Muscle layer of duodenum (tissue), 2 donors: Measurements from ENCODE around the gene IL18R1.

ENCODE experiments used
- H3K27ac ChIP-seq: one replicate; pipeline ENCODE4 v1.7.0; 2013; ENCODE audit warnings: mild to moderate bottlenecking, low read length
- H3K27me3 ChIP-seq: one replicate; pipeline ENCODE4 v1.7.0; 2013; ENCODE audit warnings: low read depth, mild to moderate bottlenecking, control low read depth, low read length
- H3K36me3 ChIP-seq, 2 donors: one replicate each; pipeline ENCODE4 v1.7.0; 2013; ENCODE audit warnings: low read length in 2 of 2, control low read depth in 1 of 2, mild to moderate bottlenecking in 1 of 2; ENCODE audit not compliant: insufficient read depth in 2 of 2, control insufficient read depth in 1 of 2
- H3K4me1 ChIP-seq, 2 donors: one replicate each; pipeline ENCODE4 v1.7.0; 2013; ENCODE audit warnings: low read length in 2 of 2, mild to moderate bottlenecking in 2 of 2, control low read depth in 1 of 2, moderate library complexity in 1 of 2; ENCODE audit not compliant: insufficient read depth in 2 of 2, control insufficient read depth in 1 of 2
- H3K4me3 ChIP-seq, 2 donors: one replicate each; pipeline ENCODE4 v1.7.0; 2013; ENCODE audit warnings: low read length in 2 of 2, low read depth in 1 of 2, mild to moderate bottlenecking in 1 of 2
- H3K9me3 ChIP-seq, 2 donors: one replicate each; pipeline ENCODE4 v1.7.0; 2013; ENCODE audit warnings: low read length in 2 of 2, control low read depth in 1 of 2, mild to moderate bottlenecking in 1 of 2; ENCODE audit not compliant: control insufficient read depth in 1 of 2
- donor health status: healthy.

Gene IL18R1

GRCh38 chr2:102396012-102396411 is 40.4 kb downstream of the IL18R1 start:
- Histone ChIP-seq H3K36me3 (no peaks in the 10 kb centered on the region), H3K9me3 (no peaks in the 10 kb centered on the region), H3K4me3 (no peak overlapping the region), H3K4me1 (no peaks in the 10 kb centered on the region), H3K27me3 (no peaks in the 10 kb centered on the region), H3K27ac (no peak overlapping the region)

GRCh38 chr2:102397209-102397608 is 41.6 kb downstream of the IL18R1 start:
- Histone ChIP-seq H3K9me3 (no peaks in the 10 kb centered on the region), H3K4me1 (no peaks in the 10 kb centered on the region), H3K4me3 (no peak overlapping the region), H3K27me3 (no peaks in the 10 kb centered on the region), H3K27ac (no peak overlapping the region), H3K36me3 (no peaks in the 10 kb centered on the region)

GRCh38 chr2:102399499-102400141 is 44.0 kb downstream of the IL18R1 start:
- Histone ChIP-seq H3K27ac (no peak overlapping the region), H3K4me3 (no peak overlapping the region), H3K27me3 (no peaks in the 10 kb centered on the region), H3K9me3 (no peaks in the 10 kb centered on the region), H3K4me1 (no peaks in the 10 kb centered on the region), H3K36me3 (no peaks in the 10 kb centered on the region)

GRCh38 chr2:102401456-102401855 is 45.9 kb downstream of the IL18R1 start:
- Histone ChIP-seq H3K4me3 (no peak overlapping the region), H3K27me3 (no peaks in the 10 kb centered on the region), H3K9me3 (no peaks in the 10 kb centered on the region), H3K4me1 (no peaks in the 10 kb centered on the region), H3K27ac (no peak overlapping the region), H3K36me3 (no peaks in the 10 kb centered on the region)

GRCh38 chr2:102401865-102402264 is 46.3 kb downstream of the IL18R1 start:
- no peaks in the 10 kb centered on the region for H3K36me3 ChIP-seq
- no peaks in the 10 kb centered on the region for H3K9me3 ChIP-seq
- no peak overlapping the region for H3K4me3 ChIP-seq
- H3K4me1 ChIP-seq, result no peaks in the 10 kb centered on the region
- H3K27me3 ChIP-seq, result no peaks in the 10 kb centered on the region
- no peak overlapping the region for H3K27ac ChIP-seq

- H3K4me1 ChIP-seq, result no peaks in the 10 kb centered on the region
- no peaks in the 10 kb centered on the region for H3K36me3 ChIP-seq
Observed at GRCh38 chr2:102410952-102411351, 55.4 kb downstream of the IL18R1 start.

GRCh38 chr2:102412199-102412598 is 56.6 kb downstream of the IL18R1 start:
- H3K9me3 ChIP-seq, result no peaks in the 10 kb centered on the region
- H3K4me1 ChIP-seq, result no peaks in the 10 kb centered on the region
- no peak overlapping the region for H3K4me3 ChIP-seq
- no peak overlapping the region for H3K27ac ChIP-seq
- H3K27me3 ChIP-seq, result no peaks in the 10 kb centered on the region
- H3K36me3 ChIP-seq, result no peaks in the 10 kb centered on the region

More at GRCh38 chr2:102410952-102411351, 55.4 kb downstream of the IL18R1 start:
- no peak overlapping the region for H3K27ac ChIP-seq
- no peaks in the 10 kb centered on the region for H3K27me3 ChIP-seq
- no peaks in the 10 kb centered on the region for H3K9me3 ChIP-seq
- no peak overlapping the region for H3K4me3 ChIP-seq

GRCh38 chr2:102417946-102418345 is 62.4 kb downstream of the IL18R1 start:
- H3K4me1 ChIP-seq, result no peaks in the 10 kb centered on the region
- H3K27me3 ChIP-seq, result no peaks in the 10 kb centered on the region

GRCh38 chr2:102418421-102418961 is 62.9 kb downstream of the IL18R1 start:
- Histone ChIP-seq H3K9me3 (no peaks in the 10 kb centered on the region), H3K4me1 (no peaks in the 10 kb centered on the region), H3K4me3 (no peak overlapping the region), H3K27ac (no peak overlapping the region), H3K27me3 (no peaks in the 10 kb centered on the region), H3K36me3 (no peaks in the 10 kb centered on the region)

More at GRCh38 chr2:102417946-102418345, 62.4 kb downstream of the IL18R1 start:
- H3K4me3 ChIP-seq, result no peak overlapping the region
- no peak overlapping the region for H3K27ac ChIP-seq
- no peaks in the 10 kb centered on the region for H3K9me3 ChIP-seq
- no peaks in the 10 kb centered on the region for H3K36me3 ChIP-seq

- no peak overlapping the region for H3K27ac ChIP-seq
- no peaks in the 10 kb centered on the region for H3K4me1 ChIP-seq
- no peaks in the 10 kb centered on the region for H3K36me3 ChIP-seq
- H3K4me3 ChIP-seq, result no peak overlapping the region
- H3K27me3 ChIP-seq, result no peaks in the 10 kb centered on the region
- H3K9me3 ChIP-seq, result no peaks in the 10 kb centered on the region
Observed at GRCh38 chr2:102420290-102420689, 64.7 kb downstream of the IL18R1 start.

GRCh38 chr2:102421890-102422759 is 66.5 kb downstream of the IL18R1 start:
- Histone ChIP-seq H3K4me3 (no peak overlapping the region), H3K36me3 (no peaks in the 10 kb centered on the region), H3K9me3 (no peaks in the 10 kb centered on the region), H3K27ac (no peak overlapping the region), H3K27me3 (no peaks in the 10 kb centered on the region), H3K4me1 (no peaks in the 10 kb centered on the region)
